Cerebellar cortex (tissue), 1 donor: ENCODE measurements around the gene PLSCR4.
"Not testable (repeated sequence)": the region's sequence is repeated elsewhere in the genome, so short reads cannot be mapped to it uniquely, and the experiment has no call there.

ENCODE experiments used
- DNase-seq: peaks from one replicate; pipeline ENCODE4 v3.0.0-alpha.2; 2015; ENCODE audit warnings: low spot score

Gene PLSCR4, protein sequence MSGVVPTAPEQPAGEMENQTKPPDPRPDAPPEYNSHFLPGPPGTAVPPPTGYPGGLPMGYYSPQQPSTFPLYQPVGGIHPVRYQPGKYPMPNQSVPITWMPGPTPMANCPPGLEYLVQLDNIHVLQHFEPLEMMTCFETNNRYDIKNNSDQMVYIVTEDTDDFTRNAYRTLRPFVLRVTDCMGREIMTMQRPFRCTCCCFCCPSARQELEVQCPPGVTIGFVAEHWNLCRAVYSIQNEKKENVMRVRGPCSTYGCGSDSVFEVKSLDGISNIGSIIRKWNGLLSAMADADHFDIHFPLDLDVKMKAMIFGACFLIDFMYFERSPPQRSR

GRCh38 chr3:146250449-146251382, at the start of gene PLSCR4:
Gene PLSCR4 (minus strand): TSS chr3:146251105. CDS start chr3:146222071, 29,034 bp downstream.
- DNase-seq = peak; percentile 36

GRCh38 chr3:146293401-146293800, 42.5 kb upstream of the PLSCR4 start:
- not testable (repeated sequence) for DNase-seq

GRCh38 chr3:146283781-146284445, 33.0 kb upstream of the PLSCR4 start:
- DNase-seq = no peak

DNA sequence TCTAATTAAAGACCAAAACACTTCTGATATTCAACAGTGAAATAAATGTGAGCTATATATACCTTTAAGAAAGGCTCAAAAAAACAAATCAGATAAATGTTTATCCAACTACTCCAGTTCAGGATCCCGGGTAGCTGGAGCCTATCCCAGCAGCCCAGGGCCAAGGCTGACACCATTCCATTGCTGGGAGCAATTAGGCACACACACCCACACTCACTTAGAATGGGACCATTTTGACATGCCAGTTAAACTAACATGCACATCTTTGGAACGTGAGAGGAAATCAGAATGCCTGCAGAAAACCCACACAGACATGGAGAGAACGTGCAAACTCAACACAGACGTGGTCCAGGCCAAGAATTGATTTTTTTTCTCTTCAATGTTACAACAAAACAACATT, 30.0 kb upstream of the PLSCR4 start:
- DNase-seq = no peak

GRCh38 chr3:146279951-146280350, 29.0 kb upstream of the PLSCR4 start:
- no peak for DNase-seq

DNA sequence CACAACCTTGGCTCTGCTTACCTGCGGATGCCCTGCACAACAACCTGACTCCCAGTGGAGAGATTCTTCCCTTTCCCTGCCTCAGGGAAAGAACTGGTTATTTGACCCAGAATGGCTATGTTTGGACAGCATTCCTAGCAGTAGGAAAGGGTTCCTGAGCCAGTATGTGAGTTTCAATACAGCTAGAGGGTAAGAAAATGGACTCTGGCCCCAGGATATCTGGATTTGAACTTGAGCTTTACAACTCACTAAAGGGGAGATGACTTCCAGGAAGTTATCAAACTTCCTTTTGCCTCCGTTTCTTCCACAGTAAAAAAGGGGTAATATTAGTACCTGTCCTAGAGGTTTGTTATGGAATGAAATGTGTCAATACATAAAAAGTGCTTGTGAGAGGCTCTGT, 28.1 kb upstream of the PLSCR4 start:
- no peak for DNase-seq

GRCh38 chr3:146277953-146278631, 27.2 kb upstream of the PLSCR4 start:
- no peak for DNase-seq

GRCh38 chr3:146275476-146275875, 24.6 kb upstream of the PLSCR4 start:
- no peak for DNase-seq

DNA sequence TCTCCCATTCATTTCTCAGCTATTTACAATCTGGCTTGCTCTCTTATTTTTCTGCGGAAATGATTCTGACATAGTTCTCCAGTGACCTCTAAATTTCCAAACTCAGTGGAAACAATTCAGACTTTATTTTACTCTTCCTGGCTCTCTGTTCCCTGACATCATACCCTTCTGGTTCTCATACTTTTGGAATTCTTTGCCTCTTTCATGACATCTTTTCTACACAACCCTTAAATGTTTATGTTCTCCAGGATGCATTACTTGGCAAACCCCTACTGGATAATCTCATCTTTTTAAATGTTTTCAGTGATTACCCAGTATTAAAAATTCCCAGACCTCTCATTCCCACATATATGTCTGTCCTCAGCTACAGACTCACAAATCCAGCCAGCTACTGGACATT, 23.9 kb upstream of the PLSCR4 start:
- DNase-seq = no peak

DNA sequence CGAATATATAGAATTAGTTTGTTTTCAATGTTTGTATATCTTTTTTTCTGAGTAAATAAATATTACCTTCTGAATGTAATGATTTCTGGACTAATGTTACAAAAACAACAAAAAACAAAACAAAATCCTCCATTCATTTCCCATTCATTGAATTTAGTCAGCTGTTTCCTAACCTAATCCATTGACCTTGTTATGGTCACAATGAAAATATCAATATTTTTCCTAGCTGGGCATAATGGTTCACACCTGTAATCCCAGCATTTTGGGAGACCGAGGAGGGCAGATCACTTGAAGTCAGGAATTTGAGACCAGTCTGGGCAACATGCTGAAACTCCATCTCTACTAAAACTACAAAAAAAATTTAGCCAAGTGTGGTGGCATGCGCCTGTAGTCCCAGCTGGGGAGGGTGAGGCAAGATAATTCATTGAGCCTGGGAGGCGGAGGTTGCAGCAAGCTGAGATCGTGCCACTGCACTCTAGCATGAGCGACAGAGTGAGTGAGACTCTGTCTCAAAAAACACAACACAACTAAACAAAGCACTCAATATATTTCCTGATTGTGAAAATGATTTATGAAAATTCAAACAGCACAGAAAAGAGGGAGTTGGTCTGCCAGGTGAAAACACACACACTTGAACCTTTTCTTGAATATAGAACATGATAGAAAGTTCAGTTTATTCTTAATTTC, 23.0 kb upstream of the PLSCR4 start:
- DNase-seq = no peak

- DNase-seq = no peak
Observed at GRCh38 chr3:146271180-146271579, 20.3 kb upstream of the PLSCR4 start.

GRCh38 chr3:146269271-146269670, 18.4 kb upstream of the PLSCR4 start:
- no peak for DNase-seq

DNA sequence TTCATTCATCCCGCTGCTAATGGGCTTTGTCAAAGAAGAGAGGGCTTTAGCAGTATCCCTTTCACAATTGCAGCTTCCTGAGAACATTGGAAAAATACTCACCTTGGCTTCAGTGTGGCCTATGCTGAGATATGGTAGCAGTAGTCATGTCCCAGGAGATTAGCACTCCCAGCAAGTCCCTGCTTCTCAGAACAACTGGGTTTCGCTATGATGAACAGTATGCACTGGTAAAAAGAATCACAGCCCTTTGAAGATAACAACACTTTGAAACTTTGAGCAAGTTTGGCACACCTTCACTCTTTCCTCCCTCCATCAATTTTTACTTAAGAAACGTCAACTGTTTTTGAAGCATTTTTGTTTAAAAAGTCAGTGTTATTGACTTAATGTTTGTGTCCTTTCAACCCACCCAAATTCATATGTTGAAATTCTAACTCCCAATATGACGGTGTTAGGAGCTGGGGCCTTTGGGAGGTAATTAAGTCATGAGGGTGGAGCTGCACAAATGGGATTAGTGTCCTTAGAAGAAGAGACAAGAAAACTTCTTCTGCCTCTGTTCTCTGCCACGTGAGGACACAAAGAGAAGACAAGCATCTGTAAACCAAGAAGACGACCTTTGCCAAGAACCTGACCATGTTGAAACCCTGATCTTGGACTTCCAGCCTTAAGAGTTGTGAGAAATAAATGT, 17.8 kb upstream of the PLSCR4 start:
- DNase-seq = no peak

GRCh38 chr3:146265720-146266119, 14.8 kb upstream of the PLSCR4 start:
- no peak for DNase-seq

GRCh38 chr3:146262371-146263110, 11.6 kb upstream of the PLSCR4 start:
- peak; percentile 63 for DNase-seq

DNA sequence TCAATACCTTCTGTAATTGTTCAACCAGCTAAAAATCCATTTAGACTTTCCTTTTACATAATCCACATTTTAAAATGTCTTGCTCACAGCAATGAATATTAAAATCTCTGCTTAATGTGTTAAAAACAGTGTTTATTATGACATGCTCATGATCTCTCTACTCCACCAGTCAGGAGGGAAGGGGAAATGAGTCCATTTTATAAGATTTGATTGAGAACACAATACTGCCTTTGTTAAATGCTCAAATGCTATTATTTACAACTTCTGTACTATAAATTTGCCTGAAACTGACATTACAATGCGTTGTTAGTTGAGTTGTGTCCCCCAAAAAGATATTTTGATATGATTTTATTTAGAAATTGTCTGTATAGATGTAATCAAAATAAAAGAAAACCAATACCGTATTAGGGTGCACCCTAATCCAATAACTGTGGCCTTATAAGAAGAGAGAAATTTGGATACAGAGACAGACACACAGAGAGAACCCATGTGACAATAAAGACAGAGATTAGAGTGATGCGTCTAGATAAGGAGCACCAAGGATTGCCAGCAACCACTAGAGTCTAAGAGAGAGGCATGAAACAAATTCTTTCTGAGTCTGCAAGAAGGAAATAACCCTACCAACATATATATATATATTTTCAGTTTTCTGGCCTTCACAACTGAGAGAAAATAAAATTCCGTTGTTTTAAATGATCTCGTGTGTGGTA, 9.1 kb upstream of the PLSCR4 start:
- no peak for DNase-seq

GRCh38 chr3:146256851-146257486, 6.1 kb upstream of the PLSCR4 start:
- no peak for DNase-seq

GRCh38 chr3:146252445-146252844, 1.5 kb upstream of the PLSCR4 start:
- not testable (repeated sequence) for DNase-seq

- DNase-seq = no peak
Observed at GRCh38 chr3:146249921-146250320, 984 bp downstream of the PLSCR4 start.
